Measurements from ENCODE around the gene NKX2-4. TPM values are rescaled to one million over a fixed set of nuclear protein-coding genes. Genes with fewer than 3 reads are reported as not detected.

The NKX2-4 gene
- total and polyA plus RNA-seq, 10 of the 15 experiments (the other 5 are each of a cell fraction or from before 2014, with no cell fraction given) = not detected

- TF ChIP-seq EP300 (IDR thresholded peaks at IDR 0.05; ENCODE audit: borderline replicate concordance in 1 of 2, control insufficient read depth in 1 of 2, low read depth in 2 of 2, low read length in 2 of 2) = no peak
These were observed 2.8 kb downstream of the NKX2-4 start (continued) for GRCh38 chr20:21394551-21394950.

GRCh38 chr20:21393816-21394519 lies 3.4 kb downstream of the NKX2-4 start:
- ChIA-PET POLR2A (no interaction called here), CTCF (interaction anchor here (0.6 to 2.3 kb wide), 3 partner anchors 12 to 1090 kb away, joined by 3 to 8 read pairs (median 4); no protein-coding TSS in a partner anchor), SMC1A (ENCODE audit: uncharacterized antibody, unreplicated experiment) (interaction anchor here (0.7 to 0.8 kb wide), 2 partner anchors 9 to 616 kb away, joined by 3 read pairs; no protein-coding TSS in a partner anchor), RAD21 (ENCODE audit: unreplicated experiment) (no interaction called here)
- Histone ChIP-seq H3K79me2 (ENCODE audit: control insufficient read depth, insufficient read depth, low read length) (no peaks in the 10 kb centered on the region), H3K9me3 (replicated peaks; ENCODE audit: control insufficient read depth, insufficient read depth, low read length) (no peaks in the 10 kb centered on the region; the same call in 2 of the 3 replicates), H2AFZ (ENCODE audit: control insufficient read depth, low read depth, low read length) (no peak overlapping the region), H3K27me3 (replicated peaks in 1 of 2; ENCODE audit: control insufficient read depth in 2 of 2, insufficient read depth in 2 of 2, low read length in 1 of 2) (peaks cover 8 to 18% of the 10 kb centered on the region in 2 experiments; a peak in 3 of 4 replicates), H3K4me3 (no peak overlapping the region), H3K4me1 (ENCODE audit: control insufficient read depth, insufficient read depth, low read length) (no peaks in the 10 kb centered on the region), H4K20me1 (ENCODE audit: control insufficient read depth, insufficient read depth) (no peaks in the 10 kb centered on the region), H3K4me2 (ENCODE audit: control insufficient read depth, insufficient read depth) (no peak overlapping the region), H3K27ac (ENCODE audit: control insufficient read depth, insufficient read depth) (no peak overlapping the region), H3K36me3 (ENCODE audit: control insufficient read depth in 2 of 2, insufficient read depth in 2 of 2, low read length in 1 of 2) (peaks cover 0 to 1% of the 10 kb centered on the region in 2 experiments; a peak in 1 of 4 replicates), H3K9ac (ENCODE audit: control insufficient read depth, insufficient read depth, low read length) (no peak overlapping the region)
- in situ Hi-C loops (cut with MboI) = no loop called here
- TF ChIP-seq LARP7 (IDR thresholded peaks at IDR 0.05) (no peak), BACH1 (IDR thresholded peaks at IDR 0.05; ENCODE audit: borderline replicate concordance) (no peak), CHD4 (IDR thresholded peaks at IDR 0.05) (no peak), KAT2A (conservative IDR thresholded peaks at IDR 0.05; ENCODE audit: control insufficient read depth, low read depth, low read length) (no peak), CEBPZ (IDR thresholded peaks at IDR 0.05; ENCODE audit: low read depth, low read length) (no peak), SRF (IDR thresholded peaks at IDR 0.05; ENCODE audit: low read depth in 2 of 2, low read length in 2 of 2) (no peak), SMAD1 (IDR thresholded peaks at IDR 0.05; ENCODE audit: low read depth, partially characterized antibody) (no peak)
- DNase-seq (ENCODE audit: low read depth, low spot score) (no peak), FAIRE-seq (no peak), ATAC-seq (no peak)
- WGBS (ENCODE audit: insufficient coverage, insufficient replicate concordance, low lambda C conversion rate, missing lambda C conversion rate) = 50% methylated on average over 4 of the region's 4 CpGs
- BruUV-seq (replicated peaks) = no TSS peak
- intact Hi-C loops (cut with micrococcal nuclease; ENCODE audit: unreplicated experiment) = loop anchor here (10.0 kb wide), 1 partner anchor 111 kb away; no protein-coding TSS in a partner anchor

Measured in GM12878 (cell line).